Stimulated activated CD8-positive, alpha-beta memory T cell treated with anti-CD3 and anti-CD28 coated beads, Interleukin-12 subunit alpha, Interleukin-12 subunit beta, amount 100 ng/mL, for 24 hours (primary cell): ENCODE results near the gene PLS3.

ENCODE experiments used
- DNase-seq: peaks from one replicate; pipeline ENCODE4 v3.0.0-alpha.2; 2020; ENCODE audit errors: extremely low read depth

PLS3 gene

GRCh38 chrX:115571712-115572111 is 10.7 kb downstream of the PLS3 start:
- no peak for DNase-seq

GRCh38 chrX:115573185-115573584 is 12.2 kb downstream of the PLS3 start:
- DNase-seq: no peak

- DNase-seq: no peak
Observed at GRCh38 chrX:115576676-115577075, 15.7 kb downstream of the PLS3 start.

GRCh38 chrX:115579327-115579726 is 18.4 kb downstream of the PLS3 start:
- DNase-seq: no peak

GRCh38 chrX:115579786-115580294 is 18.9 kb downstream of the PLS3 start:
- DNase-seq: no peak

GRCh38 chrX:115581759-115582615 is 21.0 kb downstream of the PLS3 start:
- no peak for DNase-seq

- DNase-seq: no peak
Observed at GRCh38 chrX:115582616-115583495, 21.9 kb downstream of the PLS3 start.

- no peak for DNase-seq
Observed at GRCh38 chrX:115583496-115584004, 22.6 kb downstream of the PLS3 start.

- DNase-seq: no peak
Observed at GRCh38 chrX:115584696-115585095, 23.7 kb downstream of the PLS3 start.

GRCh38 chrX:115588179-115588578 is 27.2 kb downstream of the PLS3 start:
- no peak for DNase-seq

- DNase-seq: no peak
Observed at GRCh38 chrX:115589419-115589818, 28.4 kb downstream of the PLS3 start.

- DNase-seq: no peak
Observed at GRCh38 chrX:115591420-115591819, 30.4 kb downstream of the PLS3 start.

- DNase-seq: no peak
Observed at GRCh38 chrX:115591856-115592842, 31.2 kb downstream of the PLS3 start.

GRCh38 chrX:115592997-115593734 is 32.2 kb downstream of the PLS3 start:
- no peak for DNase-seq

GRCh38 chrX:115595049-115595448 is 34.1 kb downstream of the PLS3 start:
- DNase-seq: no peak

- no peak for DNase-seq
Observed at GRCh38 chrX:115598556-115598955, 37.6 kb downstream of the PLS3 start.

- DNase-seq: no peak
Observed at GRCh38 chrX:115602308-115602707, 41.3 kb downstream of the PLS3 start.

GRCh38 chrX:115602729-115603389 is 41.9 kb downstream of the PLS3 start:
- no peak for DNase-seq

- no peak for DNase-seq
Observed at GRCh38 chrX:115603534-115604074, 42.6 kb downstream of the PLS3 start.

- no peak for DNase-seq
Observed at GRCh38 chrX:115606861-115607260, 45.9 kb downstream of the PLS3 start.
